ENCODE measurements around the gene GRIP1.

- TF ChIP-seq CTCF (IDR thresholded peaks at IDR 0.05), result no peak
- TF ChIP-seq POLR2A (IDR thresholded peaks at IDR 0.05), result no peak
Measured at GRCh38 chr12:66648033-66648735, 30.7 kb downstream of the GRIP1 start.

Measured in ovary (tissue), 3 donors.